ENCODE results near the gene PPP2R5C.
A peak's percentile ranks its signal among the peaks of the same experiment; 100 is the strongest.

PPP2R5C gene

GRCh38 chr14:101944451-101944850 is 182.9 kb downstream of the PPP2R5C start:
- H3K9me3 ChIP-seq (ENCODE audit: insufficient read depth, low read depth, low read length): no peaks in the 10 kb centered on the region
- no peaks in the 10 kb centered on the region for H3K4me1 ChIP-seq (ENCODE audit: insufficient read depth, low read length)
- no peak overlapping the region for H3K4me3 ChIP-seq (ENCODE audit: low read length)
- no peak overlapping the region for H3K27ac ChIP-seq (ENCODE audit: low read depth, low read length)
- 62% methylated on average over 5 of the region's 5 CpGs for WGBS
- no peak overlapping the region for H3K9ac ChIP-seq (ENCODE audit: low read depth, low read length)
- no peaks in the 10 kb centered on the region for H3K36me3 ChIP-seq (ENCODE audit: insufficient read depth, low read length)
- H3K27me3 ChIP-seq (ENCODE audit: insufficient read depth, low read length): peaks cover 51% of the 10 kb centered on the region

GRCh38 chr14:101945171-101945570 is 183.7 kb downstream of the PPP2R5C start:
- Histone ChIP-seq H3K9me3 (ENCODE audit: insufficient read depth, low read depth, low read length) (no peaks in the 10 kb centered on the region), H3K27me3 (ENCODE audit: insufficient read depth, low read length) (peaks cover 45% of the 10 kb centered on the region), H3K9ac (ENCODE audit: low read depth, low read length) (no peak overlapping the region), H3K36me3 (ENCODE audit: insufficient read depth, low read length) (no peaks in the 10 kb centered on the region), H3K27ac (ENCODE audit: low read depth, low read length) (no peak overlapping the region), H3K4me1 (ENCODE audit: insufficient read depth, low read length) (no peaks in the 10 kb centered on the region), H3K4me3 (ENCODE audit: low read length) (no peak overlapping the region)
- WGBS: under 1% methylated on average over 5 of the region's 5 CpGs

- no peaks in the 10 kb centered on the region for H3K36me3 ChIP-seq (ENCODE audit: insufficient read depth, low read length)
- 29% methylated on average over 8 of the region's 8 CpGs for WGBS
These were observed 186.0 kb downstream of the PPP2R5C start for GRCh38 chr14:101947577-101947903.

GRCh38 chr14:101947904-101948665 is 186.6 kb downstream of the PPP2R5C start:
- Histone ChIP-seq H3K36me3 (ENCODE audit: insufficient read depth, low read length) (no peaks in the 10 kb centered on the region), H3K4me1 (ENCODE audit: insufficient read depth, low read length) (no peaks in the 10 kb centered on the region), H3K9ac (ENCODE audit: low read depth, low read length) (peak overlapping the region; percentile 92), H3K27me3 (ENCODE audit: insufficient read depth, low read length) (peaks cover 28% of the 10 kb centered on the region), H3K27ac (ENCODE audit: low read depth, low read length) (peak overlapping the region; percentile 94), H3K9me3 (ENCODE audit: insufficient read depth, low read depth, low read length) (no peaks in the 10 kb centered on the region), H3K4me3 (ENCODE audit: low read length) (peak overlapping the region; percentile 78)
- WGBS: under 1% methylated on average over 53 of the region's 53 CpGs

More at GRCh38 chr14:101947577-101947903, 186.0 kb downstream of the PPP2R5C start:
- Histone ChIP-seq H3K4me3 (ENCODE audit: low read length) (peak overlapping the region; percentile 78), H3K4me1 (ENCODE audit: insufficient read depth, low read length) (no peaks in the 10 kb centered on the region), H3K27me3 (ENCODE audit: insufficient read depth, low read length) (peaks cover 34% of the 10 kb centered on the region), H3K27ac (ENCODE audit: low read depth, low read length) (peak overlapping the region; percentile 94), H3K9me3 (ENCODE audit: insufficient read depth, low read depth, low read length) (no peaks in the 10 kb centered on the region), H3K9ac (ENCODE audit: low read depth, low read length) (peak overlapping the region; percentile 92)

GRCh38 chr14:101948666-101949216 is 187.2 kb downstream of the PPP2R5C start:
- peak overlapping the region; percentile 86 for H3K9ac ChIP-seq (ENCODE audit: low read depth, low read length)
- no peaks in the 10 kb centered on the region for H3K4me1 ChIP-seq (ENCODE audit: insufficient read depth, low read length)
- H3K36me3 ChIP-seq (ENCODE audit: insufficient read depth, low read length): no peaks in the 10 kb centered on the region
- peak overlapping the region; percentile 78 for H3K4me3 ChIP-seq (ENCODE audit: low read length)
- no peaks in the 10 kb centered on the region for H3K9me3 ChIP-seq (ENCODE audit: insufficient read depth, low read depth, low read length)
- peak overlapping the region; percentile 84; the same call in 1 of the 2 replicates for H3K27ac ChIP-seq (ENCODE audit: low read depth, low read length)
- peaks cover 21% of the 10 kb centered on the region for H3K27me3 ChIP-seq (ENCODE audit: insufficient read depth, low read length)
- WGBS: 24% methylated on average over 29 of the region's 29 CpGs

GRCh38 chr14:101950100-101950499 is 188.6 kb downstream of the PPP2R5C start:
- H3K9me3 ChIP-seq (ENCODE audit: insufficient read depth, low read depth, low read length): no peaks in the 10 kb centered on the region
- H3K4me1 ChIP-seq (ENCODE audit: insufficient read depth, low read length): no peaks in the 10 kb centered on the region
- no peaks in the 10 kb centered on the region for H3K36me3 ChIP-seq (ENCODE audit: insufficient read depth, low read length)
- peaks cover 13% of the 10 kb centered on the region for H3K27me3 ChIP-seq (ENCODE audit: insufficient read depth, low read length)
- H3K4me3 ChIP-seq (ENCODE audit: low read length): no peak overlapping the region
- 72% methylated on average over 4 of the region's 4 CpGs for WGBS
- H3K27ac ChIP-seq (ENCODE audit: low read depth, low read length): no peak overlapping the region
- H3K9ac ChIP-seq (ENCODE audit: low read depth, low read length): no peak overlapping the region

GRCh38 chr14:101950516-101951215 is 189.2 kb downstream of the PPP2R5C start:
- WGBS: 83% methylated on average over 4 of the region's 4 CpGs
- Histone ChIP-seq H3K9me3 (ENCODE audit: insufficient read depth, low read depth, low read length) (no peaks in the 10 kb centered on the region), H3K27me3 (ENCODE audit: insufficient read depth, low read length) (peaks cover 12% of the 10 kb centered on the region), H3K27ac (ENCODE audit: low read depth, low read length) (no peak overlapping the region), H3K36me3 (ENCODE audit: insufficient read depth, low read length) (no peaks in the 10 kb centered on the region), H3K4me3 (ENCODE audit: low read length) (no peak overlapping the region), H3K4me1 (ENCODE audit: insufficient read depth, low read length) (no peaks in the 10 kb centered on the region), H3K9ac (ENCODE audit: low read depth, low read length) (no peak overlapping the region)

GRCh38 chr14:101953151-101953550 is 191.6 kb downstream of the PPP2R5C start:
- no peak overlapping the region for H3K9ac ChIP-seq (ENCODE audit: low read depth, low read length)
- no peaks in the 10 kb centered on the region for H3K9me3 ChIP-seq (ENCODE audit: insufficient read depth, low read depth, low read length)
- WGBS: 82% methylated on average over 8 of the region's 8 CpGs

GRCh38 chr14:101954501-101954900 is 193.0 kb downstream of the PPP2R5C start:
- Histone ChIP-seq H3K36me3 (ENCODE audit: insufficient read depth, low read length) (no peaks in the 10 kb centered on the region), H3K9ac (ENCODE audit: low read depth, low read length) (no peak overlapping the region), H3K27me3 (ENCODE audit: insufficient read depth, low read length) (no peaks in the 10 kb centered on the region), H3K4me1 (ENCODE audit: insufficient read depth, low read length) (no peaks in the 10 kb centered on the region), H3K9me3 (ENCODE audit: insufficient read depth, low read depth, low read length) (no peaks in the 10 kb centered on the region), H3K27ac (ENCODE audit: low read depth, low read length) (no peak overlapping the region), H3K4me3 (ENCODE audit: low read length) (no peak overlapping the region)
- 88% methylated on average over 6 of the region's 6 CpGs for WGBS

More at GRCh38 chr14:101953151-101953550, 191.6 kb downstream of the PPP2R5C start:
- H3K27ac ChIP-seq (ENCODE audit: low read depth, low read length): no peak overlapping the region
- no peaks in the 10 kb centered on the region for H3K4me1 ChIP-seq (ENCODE audit: insufficient read depth, low read length)
- H3K4me3 ChIP-seq (ENCODE audit: low read length): no peak overlapping the region
- H3K36me3 ChIP-seq (ENCODE audit: insufficient read depth, low read length): no peaks in the 10 kb centered on the region
- H3K27me3 ChIP-seq (ENCODE audit: insufficient read depth, low read length): no peaks in the 10 kb centered on the region

- no peaks in the 10 kb centered on the region for H3K27me3 ChIP-seq (ENCODE audit: insufficient read depth, low read length)
- no peaks in the 10 kb centered on the region for H3K9me3 ChIP-seq (ENCODE audit: insufficient read depth, low read depth, low read length)
- H3K36me3 ChIP-seq (ENCODE audit: insufficient read depth, low read length): no peaks in the 10 kb centered on the region
- no peak overlapping the region for H3K27ac ChIP-seq (ENCODE audit: low read depth, low read length)
- H3K4me1 ChIP-seq (ENCODE audit: insufficient read depth, low read length): no peaks in the 10 kb centered on the region
- 92% methylated on average over 34 of the region's 34 CpGs for WGBS
- H3K9ac ChIP-seq (ENCODE audit: low read depth, low read length): no peak overlapping the region
- H3K4me3 ChIP-seq (ENCODE audit: low read length): no peak overlapping the region
These were observed 194.2 kb downstream of the PPP2R5C start for GRCh38 chr14:101955695-101956161.

GRCh38 chr14:101956179-101956885 is 194.8 kb downstream of the PPP2R5C start:
- H3K27me3 ChIP-seq (ENCODE audit: insufficient read depth, low read length): peaks cover 2% of the 10 kb centered on the region; the same call in 1 of the 2 replicates
- no peak overlapping the region for H3K27ac ChIP-seq (ENCODE audit: low read depth, low read length)
- H3K4me1 ChIP-seq (ENCODE audit: insufficient read depth, low read length): no peaks in the 10 kb centered on the region
- H3K36me3 ChIP-seq (ENCODE audit: insufficient read depth, low read length): no peaks in the 10 kb centered on the region
- WGBS: 89% methylated on average over 25 of the region's 25 CpGs
- no peak overlapping the region for H3K9ac ChIP-seq (ENCODE audit: low read depth, low read length)
- H3K9me3 ChIP-seq (ENCODE audit: insufficient read depth, low read depth, low read length): no peaks in the 10 kb centered on the region
- no peak overlapping the region for H3K4me3 ChIP-seq (ENCODE audit: low read length)

Measured in HUES64 (cell line).